BLaER1 treated with 17β-estradiol and CSF1 and Interleukin-3, amounts not matched to agents 10 nM and 100 nM (cell line): ENCODE data around the gene ERCC6L.
"Not testable (repeated sequence)": the region's sequence is repeated elsewhere in the genome, so short reads cannot be mapped to it uniquely, and the experiment has no call there.

ENCODE experiments used
- H3K27ac ChIP-seq, 11 experiments: shearing (Covaris generic); formaldehyde crosslinking; 2 replicates each; pipeline ENCODE4 v1.8.1; 2022
- H3K27me3 ChIP-seq, 11 experiments: shearing (Covaris generic); formaldehyde crosslinking; 2 replicates each; pipeline ENCODE4 v1.8.1; 2022
- H3K36me3 ChIP-seq, 11 experiments: shearing (Covaris generic); formaldehyde crosslinking; 2 replicates each; pipeline ENCODE4 v1.8.1; 2022
- H3K4me1 ChIP-seq, 10 experiments: shearing (Covaris generic); formaldehyde crosslinking; 2 replicates each; pipeline ENCODE4 v1.8.1; 2022
- H3K4me2 ChIP-seq, 11 experiments: shearing (Covaris generic); formaldehyde crosslinking; 2 replicates each; pipeline ENCODE4 v1.8.1; 2022
- H3K4me3 ChIP-seq, 10 experiments: shearing (Covaris generic); formaldehyde crosslinking; 2 replicates each; pipeline ENCODE4 v1.8.1; 2022
- H3K9ac ChIP-seq, 11 experiments: shearing (Covaris generic); formaldehyde crosslinking; 2 replicates each; pipeline ENCODE4 v1.8.1; 2022
- H3K9me3 ChIP-seq, 11 experiments: shearing (Covaris generic); formaldehyde crosslinking; replicated peaks in 1 of 11; 2 replicates each; pipeline ENCODE4 v1.8.1; 2022
- H4K20me1 ChIP-seq, 11 experiments: shearing (Covaris generic); formaldehyde crosslinking; 2 replicates each; pipeline ENCODE4 v1.8.1; 2022
- Cebpa-rat ChIP-seq, 11 experiments: shearing (Covaris generic); IDR thresholded peaks; 2 replicates each; pipeline ENCODE4 v1.8.1; 2022

The ERCC6L gene

DNA sequence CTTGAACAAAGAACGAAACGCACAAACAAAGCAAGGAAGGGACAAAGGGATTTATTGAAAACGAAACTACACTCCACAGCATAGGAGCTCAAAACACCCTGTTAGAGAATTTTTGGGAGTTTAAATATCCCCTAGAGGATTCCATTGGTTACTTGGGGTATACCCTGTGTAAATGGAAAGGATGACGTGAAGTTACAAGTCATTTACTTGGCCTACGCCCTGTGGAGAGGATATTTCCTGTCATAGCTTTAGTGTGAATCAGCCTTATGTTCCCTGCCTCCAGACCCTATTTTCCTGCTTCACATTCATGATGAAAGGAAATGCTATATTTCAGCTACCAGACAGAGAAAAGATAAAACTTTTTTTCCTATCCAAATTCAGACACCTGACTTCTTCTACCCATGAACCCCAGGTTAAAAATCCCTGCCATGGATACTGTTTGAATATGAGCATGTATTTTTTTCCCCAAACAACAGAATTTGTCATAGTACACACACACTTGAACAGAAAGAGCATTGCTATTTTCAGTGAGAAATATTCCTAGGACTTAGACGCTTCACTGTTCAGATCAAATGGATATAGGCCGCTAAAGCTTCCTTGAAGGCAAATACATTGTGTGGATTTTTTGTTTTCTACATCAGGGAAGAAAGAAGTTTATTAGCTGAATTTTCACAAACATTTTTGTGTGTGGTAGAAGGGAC, 36.8 kb downstream of the ERCC6L start:
- H3K9ac ChIP-seq: no peak overlapping the region
- TF ChIP-seq Cebpa-rat (IDR thresholded peaks at IDR 0.05): no peak
- H3K27ac ChIP-seq: no peak overlapping the region
- H3K9me3 ChIP-seq: no peaks in the 10 kb centered on the region
- peaks cover 27 to 95% (median 57%) of the 10 kb centered on the region in 11 experiments for H3K36me3 ChIP-seq
- no peak overlapping the region for H3K4me2 ChIP-seq
- no peaks in the 10 kb centered on the region for H3K4me1 ChIP-seq
- H3K4me3 ChIP-seq: no peak overlapping the region
- H3K27me3 ChIP-seq: peaks cover 20 to 62% (median 51%) of the 10 kb centered on the region in 11 experiments
- peaks cover 0 to 17% (median 0%) of the 10 kb centered on the region in 11 experiments; a peak in 5 of 22 replicates for H4K20me1 ChIP-seq

DNA sequence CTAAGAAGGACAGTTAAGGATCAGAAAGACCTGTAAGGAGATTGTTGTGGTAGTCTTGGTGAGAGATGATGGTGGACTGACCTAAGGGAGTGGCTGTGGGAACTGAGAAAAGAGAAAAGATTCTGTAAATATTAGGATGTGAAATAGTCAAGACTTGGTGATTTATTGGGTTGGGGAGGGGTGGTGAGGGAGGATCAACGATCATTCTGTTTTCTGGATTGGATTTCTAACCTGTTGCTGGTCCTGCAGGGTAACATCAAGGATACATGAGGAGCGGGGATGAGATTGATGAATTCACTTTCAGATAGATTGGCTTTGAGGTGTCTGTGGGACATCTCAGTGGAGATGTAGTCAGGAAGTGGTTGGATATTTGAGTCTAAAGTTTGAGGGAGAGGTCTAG, 55.9 kb downstream of the ERCC6L start:
- no peak for TF ChIP-seq Cebpa-rat (IDR thresholded peaks at IDR 0.05)
- peaks cover 0 to 25% (median 12%) of the 10 kb centered on the region in 11 experiments; a peak in 12 of 22 replicates for H3K36me3 ChIP-seq
- peaks cover 17 to 20% (median 19%) of the 10 kb centered on the region in 10 experiments for H3K4me1 ChIP-seq
- H3K4me3 ChIP-seq: peak overlapping the region in 7 of 10 experiments; percentile 68 to 85 (median 83); a peak in 13 of 20 replicates
- H3K9me3 ChIP-seq: peaks cover 0 to 3% (median 0%) of the 10 kb centered on the region in 11 experiments; a peak in 5 of 22 replicates
- H3K4me2 ChIP-seq: peak overlapping the region; percentile 58 to 86 (median 69)
- no peak overlapping the region for H3K27ac ChIP-seq
- peak overlapping the region in 6 of 11 experiments; percentile 81 to 91 (median 86); a peak in 7 of 22 replicates for H3K9ac ChIP-seq
- peaks cover 0 to 16% (median 3%) of the 10 kb centered on the region in 11 experiments; a peak in 4 of 22 replicates for H4K20me1 ChIP-seq
- H3K27me3 ChIP-seq: peaks cover 0 to 10% (median 0%) of the 10 kb centered on the region in 11 experiments; a peak in 8 of 22 replicates

- Histone ChIP-seq H3K27me3 (peaks cover 0 to 9% (median 0%) of the 10 kb centered on the region in 11 experiments; a peak in 6 of 22 replicates), H3K4me2 (peak within 1 kb of the TSS; percentile 61 to 86 (median 69)), H3K9me3 (peaks cover 5 to 14% (median 12%) of the 10 kb centered on the region in 11 experiments; a peak in 19 of 22 replicates), H3K36me3 (peaks cover 0 to 14% (median 3%) of the 10 kb centered on the region in 11 experiments; a peak in 6 of 22 replicates), H3K27ac (peak within 1 kb of the TSS; percentile 62 to 93 (median 86)), H3K9ac (peak within 1 kb of the TSS; percentile 80 to 91 (median 86)), H3K4me3 (peak within 1 kb of the TSS; percentile 60 to 85 (median 80)), H3K4me1 (peaks cover 17 to 20% (median 19%) of the 10 kb centered on the region in 10 experiments), H4K20me1 (peaks cover 0 to 7% (median 0%) of the 10 kb centered on the region in 11 experiments; a peak in 2 of 22 replicates)
- no peak for TF ChIP-seq Cebpa-rat (IDR thresholded peaks at IDR 0.05)
Measured at GRCh38 chrX:72181178-72182125, 57.4 kb downstream of the ERCC6L start, which contains the start of gene PIN4. TSS of gene PIN4 (plus strand) at chrX:72181757. CDS start at chrX:72181786, 29 bp downstream.

DNA sequence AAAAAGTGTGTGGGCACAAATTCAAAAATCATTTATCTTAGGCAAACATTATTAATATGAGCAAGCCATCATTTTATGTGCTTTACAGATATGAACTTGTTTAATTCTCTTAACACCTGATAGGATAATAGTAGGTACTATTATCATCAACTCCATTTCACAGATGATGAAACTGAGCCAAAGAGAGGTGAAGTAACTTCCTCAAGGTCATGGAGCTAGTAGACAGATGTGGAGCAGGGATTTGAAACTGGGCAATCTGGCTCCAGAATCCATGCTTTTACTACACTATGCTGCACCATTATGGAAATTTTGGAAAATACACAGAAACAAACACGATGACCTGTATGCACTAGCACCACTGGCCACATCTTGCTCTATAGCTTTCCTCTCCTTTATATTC, 58.3 kb downstream of the ERCC6L start:
- Histone ChIP-seq H3K4me2 (peak overlapping the region; percentile 40 to 75 (median 57)), H3K9me3 (peaks cover 5 to 14% (median 12%) of the 10 kb centered on the region in 11 experiments; a peak in 19 of 22 replicates), H4K20me1 (peaks cover 0 to 2% (median 0%) of the 10 kb centered on the region in 11 experiments; a peak in 1 of 22 replicates), H3K36me3 (peaks cover 0 to 5% (median 0%) of the 10 kb centered on the region in 11 experiments; a peak in 1 of 22 replicates), H3K27me3 (peaks cover 0 to 8% (median 0%) of the 10 kb centered on the region in 11 experiments; a peak in 6 of 22 replicates), H3K9ac (peak overlapping the region in 9 of 11 experiments; percentile 80 to 91 (median 86); a peak in 18 of 22 replicates), H3K4me1 (peaks cover 17 to 20% (median 19%) of the 10 kb centered on the region in 10 experiments), H3K27ac (peak overlapping the region in 10 of 11 experiments; percentile 80 to 93 (median 86); a peak in 20 of 22 replicates), H3K4me3 (peak overlapping the region; percentile 60 to 85 (median 80); a peak in 17 of 20 replicates)
- TF ChIP-seq Cebpa-rat (IDR thresholded peaks at IDR 0.05): no peak

DNA sequence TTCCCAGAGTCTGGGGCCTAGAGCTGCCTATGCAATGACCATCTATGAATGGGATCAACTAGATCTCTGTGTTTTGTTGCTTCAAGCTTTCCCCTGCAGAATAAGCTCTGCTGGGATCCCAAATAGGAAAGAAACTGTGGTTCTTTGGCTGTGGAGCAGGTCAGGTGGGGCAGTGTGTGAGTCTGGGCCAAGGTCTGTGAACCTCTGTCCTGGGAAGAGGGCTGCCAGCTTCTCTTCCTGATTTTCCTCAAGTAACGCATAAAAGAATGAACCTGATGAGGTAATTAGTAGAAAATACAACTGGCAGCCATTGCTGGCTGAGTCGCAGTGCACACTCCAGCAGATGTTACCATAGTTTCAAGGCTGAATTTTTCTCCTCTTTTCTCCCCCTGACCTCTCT, 61.8 kb downstream of the ERCC6L start:
- Histone ChIP-seq H3K4me3 (no peak overlapping the region), H4K20me1 (no peaks in the 10 kb centered on the region), H3K4me2 (no peak overlapping the region), H3K36me3 (no peaks in the 10 kb centered on the region), H3K27ac (no peak overlapping the region), H3K9ac (no peak overlapping the region), H3K27me3 (peaks cover 0 to 7% (median 0%) of the 10 kb centered on the region in 11 experiments; a peak in 5 of 22 replicates), H3K9me3 (peaks cover 5 to 14% (median 12%) of the 10 kb centered on the region in 11 experiments; a peak in 19 of 22 replicates), H3K4me1 (peaks cover 6 to 10% (median 8%) of the 10 kb centered on the region in 10 experiments; a peak in 18 of 20 replicates)
- TF ChIP-seq Cebpa-rat (IDR thresholded peaks at IDR 0.05): no peak

DNA sequence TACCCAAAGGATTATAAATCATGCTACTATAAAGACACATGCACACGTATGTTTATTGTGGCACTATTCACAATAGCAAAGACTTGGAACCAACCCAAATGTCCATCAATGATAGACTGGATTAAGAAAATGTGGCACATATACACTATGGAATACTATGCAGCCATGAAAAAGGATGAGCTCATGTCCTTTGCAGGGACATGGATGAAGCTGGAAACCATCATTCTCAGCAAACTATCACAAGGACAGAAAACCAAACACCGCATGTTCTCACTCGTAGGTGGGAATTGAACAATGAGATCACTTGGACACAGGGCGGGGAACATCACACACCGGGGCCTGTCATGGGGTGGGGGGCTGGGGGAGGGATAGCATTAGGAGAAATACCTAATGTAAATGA, 62.5 kb downstream of the ERCC6L start:
- H3K4me1 ChIP-seq: peaks cover 6 to 10% (median 8%) of the 10 kb centered on the region in 10 experiments; a peak in 18 of 20 replicates
- not testable (repeated sequence) for H3K4me2 ChIP-seq

DNA sequence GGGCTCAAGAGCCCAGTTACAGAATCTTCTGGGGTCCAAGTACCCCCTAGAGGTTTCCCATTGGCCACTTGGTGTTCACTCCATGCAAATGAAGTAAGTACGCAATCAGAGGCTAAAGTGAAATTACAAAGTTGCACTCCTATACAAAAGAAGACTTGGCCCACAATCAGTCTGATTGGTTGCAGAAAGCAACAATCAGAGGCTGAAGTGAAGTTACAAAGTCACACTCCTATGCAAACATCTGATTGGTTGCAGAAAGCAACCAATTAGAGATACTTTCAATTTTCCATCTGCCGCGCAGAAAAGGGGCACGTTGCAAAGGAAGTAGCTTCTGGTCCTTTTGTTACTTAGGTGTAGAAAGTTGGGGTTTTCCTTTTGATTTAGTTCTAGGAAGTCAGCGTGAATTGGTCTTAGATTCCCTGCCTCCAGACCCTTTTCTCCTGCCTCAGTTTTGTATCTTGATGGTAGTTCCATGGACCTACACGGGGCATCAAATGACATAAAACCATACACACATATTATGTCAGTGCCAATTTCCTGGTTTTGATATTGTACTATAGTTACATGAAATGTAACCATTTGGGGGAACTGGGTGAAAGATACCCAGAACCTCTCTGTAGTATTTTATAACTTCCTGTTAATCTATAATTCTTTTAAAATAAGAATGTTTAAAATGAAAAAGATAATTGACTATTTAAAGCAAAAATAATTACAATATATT, 69.7 kb downstream of the ERCC6L start:
- Histone ChIP-seq H3K4me2 (no peak overlapping the region), H3K9me3 (peaks cover 0 to 5% (median 0%) of the 10 kb centered on the region in 11 experiments; a peak in 1 of 22 replicates)
- TF ChIP-seq Cebpa-rat (IDR thresholded peaks at IDR 0.05): no peak

More for the DNA sequence above, 62.5 kb downstream of the ERCC6L start:
- not testable (repeated sequence) for H3K4me3 ChIP-seq, H4K20me1 ChIP-seq, H3K27me3 ChIP-seq, H3K36me3 ChIP-seq, H3K9ac ChIP-seq, H3K27ac ChIP-seq
- peaks cover 5 to 14% (median 12%) of the 10 kb centered on the region in 11 experiments; a peak in 19 of 22 replicates for H3K9me3 ChIP-seq

DNA sequence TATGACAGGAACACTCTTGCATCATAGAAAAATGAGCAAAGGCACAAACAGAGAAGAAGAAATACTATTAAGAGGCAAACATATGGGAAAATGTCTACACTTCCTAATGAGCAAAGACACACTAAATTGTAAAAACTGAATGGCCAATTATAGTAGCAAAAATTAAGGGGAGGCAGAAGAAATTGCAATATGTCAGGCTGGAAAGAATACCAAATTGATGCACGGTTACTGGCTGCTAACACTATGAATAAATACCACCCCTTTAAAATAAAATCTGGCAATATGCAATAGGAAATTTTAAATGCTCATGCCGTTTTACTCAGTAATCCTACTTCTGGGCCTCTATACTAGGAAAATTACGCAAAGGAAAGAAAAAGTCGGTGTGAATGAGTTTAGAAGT, 73.3 kb downstream of the ERCC6L start:
- Histone ChIP-seq H3K4me1 (no peaks in the 10 kb centered on the region), H3K9me3 (peaks cover 0 to 11% (median 0%) of the 10 kb centered on the region in 11 experiments; a peak in 1 of 22 replicates), H3K27me3 (peaks cover 0 to 31% (median 18%) of the 10 kb centered on the region in 11 experiments; a peak in 15 of 22 replicates), H3K27ac (no peak overlapping the region), H3K9ac (no peak overlapping the region), H3K4me2 (no peak overlapping the region), H4K20me1 (no peaks in the 10 kb centered on the region), H3K4me3 (no peak overlapping the region), H3K36me3 (no peaks in the 10 kb centered on the region)
- TF ChIP-seq Cebpa-rat (IDR thresholded peaks at IDR 0.05): no peak

More for the DNA sequence above, 69.7 kb downstream of the ERCC6L start:
- Histone ChIP-seq H3K36me3 (no peaks in the 10 kb centered on the region), H3K27ac (no peak overlapping the region), H4K20me1 (no peaks in the 10 kb centered on the region), H3K4me1 (no peaks in the 10 kb centered on the region), H3K9ac (no peak overlapping the region), H3K4me3 (no peak overlapping the region), H3K27me3 (peaks cover 0 to 20% (median 14%) of the 10 kb centered on the region in 11 experiments; a peak in 13 of 22 replicates)
